ENCODE measurements around the gene QTRT2. TPM values are rescaled to one million over a fixed set of nuclear protein-coding genes. Genes with fewer than 3 reads are reported as not detected.

Gene QTRT2
- total RNA-seq, 1 experiment from 2014 or later, result 84.1 TPM

- Histone ChIP-seq H4K20me1 (ENCODE audit: control insufficient read depth, insufficient read depth, insufficient read length) (no peaks in the 10 kb centered on the region), H3K9me3 (ENCODE audit: control insufficient read depth, low read depth, low read length) (no peaks in the 10 kb centered on the region), H3K4ac (ENCODE audit: low read depth, low read length) (no peak overlapping the region), H3K23ac (ENCODE audit: insufficient read length, low read depth, low read length) (no peak overlapping the region), H3K23me2 (ENCODE audit: insufficient read length, low read depth, low read length, poor library complexity, severe bottlenecking) (no peaks in the 10 kb centered on the region), H2AK5ac (ENCODE audit: insufficient read length, low read length) (no peak overlapping the region), H3T11ph (ENCODE audit: low read length) (no peak overlapping the region), H3K18ac (ENCODE audit: insufficient read length, low read depth, low read length) (no peak overlapping the region), H3K4me1 (ENCODE audit: insufficient read depth, low read length) (no peaks in the 10 kb centered on the region), H2BK15ac (ENCODE audit: low read depth, low read length) (no peak overlapping the region), H3K27ac (ENCODE audit: insufficient read length, low read depth, low read length) (no peak overlapping the region), H3K4me2 (ENCODE audit: insufficient read depth, insufficient read length, low read length) (no peak overlapping the region), H3K56ac (ENCODE audit: insufficient read length, low read depth, low read length) (no peak overlapping the region), H2BK12ac (ENCODE audit: insufficient read length, low read depth, low read length) (no peak overlapping the region), H3K27me3 (ENCODE audit: insufficient read depth, low read length) (no peaks in the 10 kb centered on the region), H2BK120ac (ENCODE audit: low read depth, low read length, poor library complexity, severe bottlenecking) (no peak overlapping the region), H3K14ac (ENCODE audit: insufficient read depth, low read length) (no peak overlapping the region), H3K9ac (ENCODE audit: extremely low read depth, insufficient read length, low read length) (no peak overlapping the region), H2BK20ac (ENCODE audit: low read depth, low read length, poor library complexity, severe bottlenecking) (no peak overlapping the region), H4K8ac (replicated peaks; ENCODE audit: insufficient read length, low read depth, low read length) (no peak overlapping the region), H3K79me1 (ENCODE audit: insufficient read depth, low read depth, low read length, poor library complexity, severe bottlenecking) (no peaks in the 10 kb centered on the region), H2BK5ac (ENCODE audit: insufficient read length, low read length) (no peak overlapping the region), H2AFZ (ENCODE audit: low read length) (no peak overlapping the region), H4K91ac (ENCODE audit: insufficient read length, low read depth, low read length) (no peak overlapping the region), H4K5ac (ENCODE audit: insufficient read length, low read depth, low read length) (no peak overlapping the region), H3K79me2 (ENCODE audit: insufficient read depth, low read length) (no peaks in the 10 kb centered on the region)
- Mint-ChIP-seq H3K36me3 (ENCODE audit: insufficient read depth in 1 of 3, low read depth in 3 of 3) (no peaks in the 10 kb centered on the region), H3K27ac (no peak overlapping the region), H3K4me3 (no peak overlapping the region), H3K9me3 (no peaks in the 10 kb centered on the region), H3K27me3 (ENCODE audit: low read depth) (no peaks in the 10 kb centered on the region), H3K4me1 (peaks cover 6% of the 10 kb centered on the region in 2 experiments; a peak in 3 of 4 replicates)
- no peak for DNase-seq
- TF ChIP-seq CTCF (conservative IDR thresholded peaks at IDR 0.05), result no peak
- WGBS (ENCODE audit: extremely low coverage, insufficient read length, low lambda C conversion rate), result no CpG with 5 or more reads among the region's 2 CpGs
Measured at GRCh38 chr3:114020907-114021306, 35.6 kb upstream of the QTRT2 start.

All from H9 (cell line).